Motor neuron (in vitro differentiated cells): ENCODE data around the gene PRKCE. TPM values are rescaled to one million over a fixed set of nuclear protein-coding genes. Genes with fewer than 3 reads are reported as not detected.
"Not testable (repeated sequence)": the region's sequence is repeated elsewhere in the genome, so short reads cannot be mapped to it uniquely, and the experiment has no call there.

Experiments used
- ATAC-seq, 8 experiments: fragments of 200-7000 bp; cut with Tn5 transposase; replicated peaks in 6 of 8; 2 replicates each; pipeline ENCODE4 v1.8.0; 2021; ENCODE audit warnings: mild to moderate bottlenecking in 8 of 8, moderate library complexity in 8 of 8
- H3K27ac ChIP-seq, 2 donors: fragments of 250-450 bp; sonication (Bioruptor Pico); 2 replicates each; pipeline ENCODE4 v1.9.0; 2021; ENCODE audit warnings: antibody characterized with exemption in 2 of 2, mild to moderate bottlenecking in 2 of 2, moderate library complexity in 1 of 2
- H3K4me1 ChIP-seq, 2 donors: fragments of 250-450 bp; sonication (Bioruptor Pico); replicated peaks in 1 of 2; 2 replicates each; pipeline ENCODE4 v1.6.1; 2021; ENCODE audit warnings: antibody characterized with exemption in 2 of 2, mild to moderate bottlenecking in 2 of 2, moderate library complexity in 1 of 2
- H3K4me3 ChIP-seq, 5 donors: fragments of 250-450 bp; sonication (Bioruptor Pico); 2 replicates each; pipeline ENCODE4 v1.9.0; 2021; ENCODE audit warnings: antibody characterized with exemption in 5 of 5, mild to moderate bottlenecking in 5 of 5, moderate library complexity in 4 of 5
- WGBS, 10 experiments: fragments of 450-650 bp; shearing (Covaris generic); methylation state at CpG; one replicate each; pipeline ENCODE4 v1.0.0; 2022; 5-methylcytosine and 5-hydroxymethylcytosine counted together
- in situ Hi-C, 9 experiments: fragments of 400-800 bp; cut with MboI; loops; one replicate each; pipeline ENCODE4 v1.15.0; 2021; ENCODE audit warnings: low sequenced_read_pairs in 9 of 9, low pct_unique_long_range_greater_than_20kb in 2 of 9; ENCODE audit not compliant: unreplicated experiment in 9 of 9
- total RNA-seq, 8 experiments: library from RNA; unstranded; fragments of 300-600 nt; gene quantifications; 2 replicates each; pipeline versions ENCODE4 v1.2.3 to v1.2.4, GENCODE V29; 2022

The PRKCE gene
- total RNA-seq, 8 experiments from 2014 or later, result 7.3 to 23.0 (median 14.7) TPM

DNA sequence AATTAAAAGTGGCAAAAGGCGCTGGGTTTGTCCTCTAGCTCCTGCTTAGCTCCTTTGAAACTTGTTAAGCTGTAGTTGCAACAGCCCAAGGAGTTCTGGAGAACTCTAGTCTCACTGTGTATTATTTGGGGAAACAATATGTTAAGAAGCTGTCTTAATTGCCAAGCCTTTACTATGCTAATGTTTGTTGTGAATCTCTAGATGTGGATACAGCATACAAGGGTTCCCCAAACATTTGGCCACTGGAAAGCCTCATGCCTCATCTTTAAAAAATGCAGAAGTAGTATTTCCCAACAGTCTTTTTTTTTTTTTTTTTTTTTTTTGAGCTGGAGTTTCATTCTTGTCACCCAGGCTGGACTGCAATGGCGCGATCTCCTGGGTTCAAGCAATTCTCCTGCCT, 236.7 kb downstream of the PRKCE start:
- ATAC-seq, result peak in 2 of 8 experiments; percentile 54 to 70
- Histone ChIP-seq H3K27ac (no peak overlapping the region), H3K4me3 (no peak overlapping the region), H3K4me1 (peaks cover 32 to 33% of the 10 kb centered on the region in 2 donors)
- 57 to 100% (median 100%) methylated on average over 1 to 3 of the region's 3 CpGs; no CpG with 5 or more reads in 3 of the 10 experiments for WGBS, 10 experiments
- in situ Hi-C loops, result no loop called here

DNA sequence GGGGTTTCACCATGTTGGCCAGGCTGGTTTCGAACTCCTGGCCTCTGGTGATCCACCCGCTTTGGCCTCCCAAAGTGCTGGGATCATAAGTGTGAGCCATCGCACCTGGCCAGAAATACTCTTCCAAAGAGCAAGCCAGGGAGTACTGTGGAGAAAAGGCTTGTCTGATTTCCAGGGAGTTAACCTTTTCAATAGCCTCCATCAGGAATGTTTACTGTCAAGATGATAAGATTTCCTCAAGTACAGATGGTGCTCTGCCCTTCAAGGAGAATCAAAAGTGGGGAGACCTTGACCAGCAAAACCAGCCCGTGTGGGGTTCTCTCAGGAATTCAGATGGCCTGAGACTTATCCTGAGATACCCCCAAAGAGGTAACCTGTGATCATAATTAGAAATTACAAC, 237.2 kb downstream of the PRKCE start:
- Histone ChIP-seq H3K27ac (peak overlapping the region; percentile 7 to 9), H3K4me3 (no peak overlapping the region), H3K4me1 (peaks cover 32 to 33% of the 10 kb centered on the region in 2 donors)
- 57 to 100% (median 89%) methylated on average over 1 to 4 of the region's 4 CpGs; no CpG with 5 or more reads in 2 of the 10 experiments for WGBS, 10 experiments
- in situ Hi-C loops, result no loop called here
- ATAC-seq, result no peak

GRCh38 chr2:45889053-45889452, 237.6 kb downstream of the PRKCE start:
- ATAC-seq, result peak; percentile 58 to 98 (median 88)
- H3K27ac ChIP-seq, result peak overlapping the region; percentile 7 to 9

GRCh38 chr2:45889620-45890370, 238.3 kb downstream of the PRKCE start:
- peaks cover 32 to 33% of the 10 kb centered on the region in 2 donors for H3K4me1 ChIP-seq
- peak overlapping the region in 1 of 2 donors; percentile 19 for H3K27ac ChIP-seq
- in situ Hi-C loops, result no loop called here
- WGBS, 10 experiments, result 18 to 95% (median 75%) methylated on average over 2 to 7 of the region's 7 CpGs; no CpG with 5 or more reads in 1 of the 10 experiments
- ATAC-seq, result peak in 2 of 8 experiments; percentile 11 to 27
- no peak overlapping the region for H3K4me3 ChIP-seq

More at GRCh38 chr2:45889053-45889452, 237.6 kb downstream of the PRKCE start:
- H3K4me1 ChIP-seq, result peaks cover 32 to 33% of the 10 kb centered on the region in 2 donors
- no peak overlapping the region for H3K4me3 ChIP-seq
- in situ Hi-C loops, result no loop called here
- WGBS, 10 experiments, result 20 to 60% (median 41%) methylated on average over 1 to 7 of the region's 8 CpGs; no CpG with 5 or more reads in 3 of the 10 experiments

- ATAC-seq, H3K27ac ChIP-seq, H3K4me3 ChIP-seq, in situ Hi-C loops: not testable (repeated sequence)
- peaks cover 28 to 29% of the 10 kb centered on the region in 2 donors for H3K4me1 ChIP-seq
- 87 to 100% (median 99%) methylated on average over 1 to 5 of the region's 6 CpGs; no CpG with 5 or more reads in 2 of the 10 experiments for WGBS, 10 experiments
These were observed 238.8 kb downstream of the PRKCE start for GRCh38 chr2:45890371-45890646.

DNA sequence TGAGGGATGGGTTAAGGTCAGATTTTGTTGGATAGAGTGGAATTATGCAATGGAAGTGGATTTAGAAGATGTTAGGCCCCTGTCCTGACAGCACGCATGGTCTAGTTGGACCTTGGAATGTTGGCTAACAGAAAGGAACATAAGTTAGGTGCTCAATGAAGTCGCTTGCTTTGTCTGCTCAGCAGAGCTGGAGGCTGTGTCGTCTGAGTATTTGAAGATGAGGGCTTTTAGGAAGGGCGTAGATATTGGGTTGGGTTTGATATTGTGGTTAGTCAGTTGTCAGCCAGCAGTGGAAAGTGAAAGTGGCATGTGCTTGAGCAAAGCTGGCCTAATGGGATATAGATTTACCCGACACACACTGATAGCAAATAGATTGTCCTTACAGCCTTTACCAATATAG, 239.3 kb downstream of the PRKCE start:
- Histone ChIP-seq H3K27ac (no peak overlapping the region), H3K4me1 (peaks cover 25 to 27% of the 10 kb centered on the region in 2 donors), H3K4me3 (no peak overlapping the region)
- in situ Hi-C loops, result no loop called here
- no peak for ATAC-seq
- WGBS, 10 experiments, result 58 to 100% (median 93%) methylated on average over 1 to 5 of the region's 5 CpGs; no CpG with 5 or more reads in 1 of the 10 experiments

DNA sequence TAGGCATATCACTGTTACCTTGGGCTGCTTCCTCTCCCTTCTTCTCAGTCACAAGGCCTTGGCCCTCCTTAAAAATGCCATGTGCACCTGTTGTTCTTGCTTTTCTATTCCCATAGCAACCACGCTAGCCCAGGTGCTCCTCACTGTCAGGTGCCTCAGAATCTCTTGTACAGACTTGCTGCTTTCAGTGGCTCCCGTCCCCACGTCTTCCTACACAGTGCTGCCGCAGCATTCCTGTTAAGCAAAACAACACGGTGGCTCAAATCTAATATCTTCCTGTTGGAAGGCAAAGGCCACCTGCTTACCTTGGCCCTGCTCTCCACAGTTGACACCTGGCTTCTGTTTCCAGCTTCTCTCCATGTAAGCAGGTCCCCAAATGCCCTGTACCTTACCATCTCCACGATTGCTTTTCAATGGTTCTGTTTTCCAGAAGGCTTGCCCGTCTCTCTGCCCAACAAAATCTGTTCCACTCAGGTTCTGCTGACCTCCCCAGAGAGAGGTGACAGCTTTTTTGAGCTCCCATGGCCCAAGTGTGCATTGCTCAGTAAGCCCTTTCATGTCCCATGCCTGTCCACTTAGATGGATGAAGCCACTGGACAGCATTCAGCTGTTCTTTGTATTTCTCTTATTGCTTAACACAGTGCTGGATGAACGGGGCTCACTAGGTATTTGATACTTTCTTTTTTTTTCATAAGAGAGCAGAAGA, 240.4 kb downstream of the PRKCE start:
- H3K4me3 ChIP-seq, result no peak overlapping the region
- in situ Hi-C loops, result no loop called here
- ATAC-seq, result peak in 1 of 8 experiments; percentile 49
- 20 to 100% (median 62%) methylated on average over 1 to 5 of the region's 8 CpGs; no CpG with 5 or more reads in 4 of the 10 experiments for WGBS, 10 experiments
- peaks cover 25 to 27% of the 10 kb centered on the region in 2 donors for H3K4me1 ChIP-seq
- no peak overlapping the region for H3K27ac ChIP-seq

DNA sequence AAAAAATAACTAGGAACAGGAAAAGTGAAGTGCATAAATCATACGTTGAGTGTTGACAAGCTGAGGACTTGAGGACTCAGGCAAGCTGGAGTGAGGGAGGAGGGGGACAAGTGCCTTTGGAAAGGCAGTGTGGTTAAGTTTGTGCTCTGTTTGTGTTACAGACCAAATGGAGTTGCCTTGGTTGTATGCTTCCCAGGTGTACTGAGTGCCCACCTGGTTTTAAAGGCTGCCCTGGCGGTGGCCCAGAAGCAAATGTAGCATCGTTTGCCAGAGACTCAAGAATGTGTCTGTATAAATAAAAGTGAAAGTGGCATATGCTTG, 240.9 kb downstream of the PRKCE start:
- Histone ChIP-seq H3K27ac (no peak overlapping the region), H3K4me1 (peaks cover 25 to 27% of the 10 kb centered on the region in 2 donors), H3K4me3 (no peak overlapping the region)
- in situ Hi-C loops, result no loop called here
- WGBS, 10 experiments, result 50 to 86% (median 70%) methylated on average over 1 to 3 of the region's 3 CpGs; no CpG with 5 or more reads in 3 of the 10 experiments
- ATAC-seq, result no peak

- H3K4me3 ChIP-seq, result no peak overlapping the region
- WGBS, 10 experiments, result 24 to 83% (median 48%) methylated on average over 1 to 6 of the region's 7 CpGs; no CpG with 5 or more reads in 3 of the 10 experiments
- ATAC-seq, result peak in 2 of 8 experiments; percentile 4 to 38
- peaks cover 25 to 27% of the 10 kb centered on the region in 2 donors for H3K4me1 ChIP-seq
- in situ Hi-C loops, result no loop called here
- H3K27ac ChIP-seq, result no peak overlapping the region
These were observed 241.3 kb downstream of the PRKCE start for GRCh38 chr2:45892757-45893156.

- Histone ChIP-seq H3K4me3 (no peak overlapping the region), H3K27ac (no peak overlapping the region), H3K4me1 (peaks cover 19 to 20% of the 10 kb centered on the region in 2 donors)
- in situ Hi-C loops, result no loop called here
- no peak for ATAC-seq
- WGBS, 10 experiments, result 88 to 100% (median 96%) methylated on average over 2 to 4 of the region's 4 CpGs; no CpG with 5 or more reads in 1 of the 10 experiments
These were observed 242.7 kb downstream of the PRKCE start for GRCh38 chr2:45894211-45894610.

DNA sequence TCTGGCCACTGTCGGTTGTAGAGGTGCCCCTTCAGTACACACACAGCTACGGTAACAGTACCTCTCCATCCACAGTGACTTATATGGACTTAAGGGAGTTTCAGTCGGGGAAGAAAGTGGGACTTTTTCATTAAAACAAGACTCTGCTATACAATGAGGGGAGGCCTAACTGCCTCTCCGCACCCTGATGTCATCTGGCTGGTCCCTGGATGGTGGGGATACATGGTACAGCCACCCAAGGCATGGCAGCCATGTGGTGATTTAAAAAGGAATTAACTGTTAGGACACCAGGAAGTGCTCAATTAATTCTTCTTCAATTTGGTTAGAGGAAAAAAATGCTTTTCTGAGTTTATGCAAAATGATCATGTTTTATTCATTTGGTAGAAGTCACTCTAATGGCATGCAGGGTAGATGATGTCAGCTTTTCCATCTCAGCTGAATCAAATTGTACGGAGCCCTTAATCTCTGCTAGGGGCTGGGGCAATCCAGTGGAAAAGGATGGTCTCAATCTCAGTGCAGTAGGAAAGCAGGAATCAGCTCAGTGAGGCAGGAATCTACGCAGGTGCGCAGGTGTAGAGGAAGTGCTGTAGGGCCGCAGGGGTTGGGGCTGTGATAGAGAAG, 243.9 kb downstream of the PRKCE start:
- H3K4me1 ChIP-seq, result peaks cover 9 to 13% of the 10 kb centered on the region in 2 donors
- 50 to 98% (median 77%) methylated on average over 1 to 6 of the region's 8 CpGs; no CpG with 5 or more reads in 4 of the 10 experiments for WGBS, 10 experiments
- H3K4me3 ChIP-seq, result no peak overlapping the region
- in situ Hi-C loops, result no loop called here
- peak; percentile 48 to 98 (median 86) for ATAC-seq
- H3K27ac ChIP-seq, result no peak overlapping the region

DNA sequence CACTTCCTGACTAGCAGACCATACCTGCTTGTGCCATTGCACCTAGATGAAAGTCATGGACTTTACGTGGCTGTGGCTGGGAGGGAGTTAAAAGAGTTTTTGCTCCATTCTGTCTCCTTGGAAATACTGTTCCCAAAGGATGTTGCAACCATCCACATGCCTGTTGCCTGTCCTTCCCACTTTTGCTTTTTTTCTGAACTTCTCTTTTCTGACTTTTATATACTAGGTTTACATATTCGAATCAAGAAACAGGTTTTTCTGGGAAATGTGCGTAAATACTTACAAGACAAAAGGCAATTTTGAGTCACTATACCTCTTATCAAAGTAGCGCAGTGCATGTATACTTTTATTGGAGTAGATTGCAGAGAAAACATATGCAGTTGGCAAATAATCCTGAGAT, 244.8 kb downstream of the PRKCE start:
- Histone ChIP-seq H3K27ac (no peak overlapping the region), H3K4me3 (no peak overlapping the region), H3K4me1 (peaks cover 9 to 13% of the 10 kb centered on the region in 2 donors)
- in situ Hi-C loops, result no loop called here
- ATAC-seq, result no peak
- 71 to 100% (median 91%) methylated on average over 1 to 4 of the region's 4 CpGs for WGBS, 10 experiments

DNA sequence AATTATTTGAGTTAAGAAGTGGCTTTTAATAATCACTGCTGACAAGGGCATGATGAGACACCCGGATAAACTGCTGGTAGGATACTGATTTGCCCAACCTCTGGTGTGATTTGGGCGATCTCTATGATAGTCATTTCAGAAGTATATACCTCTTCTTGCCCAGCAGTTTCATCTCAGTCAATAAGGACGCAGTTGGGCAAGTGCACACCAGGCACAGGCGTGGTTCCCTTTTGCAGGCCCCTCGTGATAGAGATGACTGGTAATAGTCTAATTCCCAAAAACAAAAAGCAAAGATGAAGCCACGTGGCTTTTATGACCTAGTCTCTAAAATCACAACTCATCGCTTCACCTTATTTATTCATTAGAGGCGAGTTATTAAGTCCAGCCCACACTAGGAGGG, 246.4 kb downstream of the PRKCE start:
- no peak overlapping the region for H3K4me3 ChIP-seq
- ATAC-seq, result no peak
- H3K4me1 ChIP-seq, result peaks cover 2 to 3% of the 10 kb centered on the region in 2 donors
- H3K27ac ChIP-seq, result no peak overlapping the region
- 67 to 100% (median 92%) methylated on average over 1 to 8 of the region's 8 CpGs; no CpG with 5 or more reads in 2 of the 10 experiments for WGBS, 10 experiments
- in situ Hi-C loops, result no loop called here
